ENCODE measurements around the gene SEC14L5.

The SEC14L5 gene

DNA sequence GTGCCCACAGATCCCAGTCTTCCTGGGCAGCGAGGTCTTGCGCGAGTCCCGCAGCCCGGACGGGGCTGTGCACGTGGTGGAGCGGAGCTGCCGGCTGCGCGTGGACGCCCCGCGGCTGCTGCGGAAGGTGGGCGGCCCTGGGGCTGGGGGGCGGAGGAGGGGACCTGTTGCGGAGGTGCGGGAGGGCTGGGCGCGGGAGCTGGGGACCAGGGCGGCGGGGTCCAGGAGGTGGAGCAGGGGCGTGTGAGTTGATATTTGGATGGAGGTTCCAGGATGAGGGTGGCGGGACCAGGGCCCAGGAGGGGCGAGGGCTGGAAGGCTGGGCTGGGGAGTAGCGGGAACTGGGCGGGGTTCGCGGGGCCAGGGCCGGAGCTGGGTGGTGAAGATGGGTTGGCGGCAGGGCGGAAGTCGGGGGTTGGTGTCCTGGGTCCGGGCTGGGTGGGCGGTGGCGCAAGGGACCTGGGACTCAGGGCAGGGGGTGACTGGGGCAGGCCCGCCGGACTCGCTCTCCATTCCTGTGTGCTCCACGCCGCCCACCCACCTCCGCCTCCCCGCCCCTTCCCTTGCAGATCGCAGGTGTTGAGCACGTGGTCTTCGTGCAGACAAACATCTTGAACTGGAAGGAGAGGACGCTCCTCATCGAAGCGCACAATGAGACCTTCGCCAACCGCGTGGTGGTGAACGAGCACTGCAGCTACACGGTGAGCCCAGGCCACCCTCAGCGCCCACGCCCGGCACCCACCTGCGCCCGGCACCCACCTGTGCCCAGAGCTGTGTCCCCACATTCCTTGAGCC, 29.6 kb downstream of the SEC14L5 start:
- no peak for DNase-seq (ENCODE audit: low read depth)

DNA sequence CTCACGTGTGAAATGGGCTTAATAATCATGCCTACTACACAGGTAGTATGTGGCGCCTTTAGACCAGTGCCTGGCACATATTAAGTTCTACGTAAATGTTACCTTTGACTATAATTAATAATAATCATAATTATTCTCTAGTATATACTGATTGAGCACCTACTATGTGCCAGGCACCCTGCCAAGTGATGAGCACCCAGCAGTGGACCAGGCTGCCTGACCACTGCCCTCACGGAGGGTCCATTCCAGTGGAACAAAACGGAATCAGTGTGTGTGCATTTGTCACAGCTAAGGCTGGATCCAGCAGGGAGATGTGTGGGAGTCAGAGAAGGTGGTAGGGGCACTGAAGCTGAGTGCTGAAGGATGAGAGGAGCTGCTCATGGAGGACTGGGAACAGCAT, 30.5 kb downstream of the SEC14L5 start:
- no peak for DNase-seq (ENCODE audit: low read depth)

DNA sequence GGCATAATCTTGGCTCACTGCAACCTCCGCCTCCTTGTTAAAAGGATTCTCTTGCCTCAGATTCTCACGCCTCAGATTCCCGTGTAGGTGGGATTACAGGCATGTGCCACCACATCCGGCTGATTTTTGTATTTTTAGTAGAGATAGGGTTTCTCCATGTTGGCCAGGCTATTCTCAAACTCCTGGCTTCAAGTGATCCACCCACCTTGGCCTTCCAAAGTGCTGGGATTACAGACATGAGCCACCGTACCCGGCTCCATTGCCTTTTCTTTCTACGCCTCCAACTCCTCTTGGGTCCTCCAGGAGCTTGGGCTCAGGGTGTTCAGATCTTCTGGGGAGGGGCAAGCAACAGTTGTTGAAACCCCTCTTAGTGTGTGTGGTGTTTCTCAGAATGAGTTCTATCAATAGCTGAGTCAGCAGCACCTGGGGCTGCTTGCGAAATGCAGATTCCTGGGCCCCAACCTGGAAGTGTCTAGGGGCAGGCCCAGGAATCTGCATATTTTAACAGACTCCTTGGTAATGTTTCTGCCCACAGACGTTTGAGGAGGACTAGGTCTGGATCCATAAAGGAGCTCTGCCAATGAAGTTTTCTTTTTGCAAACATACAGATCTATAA, 31.4 kb downstream of the SEC14L5 start:
- DNase-seq (ENCODE audit: low read depth), result no peak

DNA sequence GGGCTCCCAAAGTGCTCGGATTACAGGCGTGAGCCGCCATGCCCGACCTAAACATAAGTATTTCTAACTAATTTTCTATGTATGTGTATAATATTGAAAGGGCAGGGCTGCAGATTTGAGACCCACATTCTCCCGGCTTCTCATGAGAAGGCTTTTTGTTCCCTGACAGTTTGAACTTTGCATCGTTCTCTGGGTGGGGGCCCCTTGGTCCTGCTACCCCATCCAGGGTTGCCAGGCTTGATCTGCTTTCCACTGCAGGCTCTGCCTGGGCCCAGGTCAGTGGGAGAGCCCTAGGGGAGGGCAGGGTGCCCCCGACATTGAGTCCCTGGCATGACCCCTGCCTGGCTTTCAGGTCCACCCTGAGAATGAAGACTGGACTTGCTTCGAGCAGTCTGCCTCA, 32.3 kb downstream of the SEC14L5 start:
- DNase-seq (ENCODE audit: low read depth), result no peak

DNA sequence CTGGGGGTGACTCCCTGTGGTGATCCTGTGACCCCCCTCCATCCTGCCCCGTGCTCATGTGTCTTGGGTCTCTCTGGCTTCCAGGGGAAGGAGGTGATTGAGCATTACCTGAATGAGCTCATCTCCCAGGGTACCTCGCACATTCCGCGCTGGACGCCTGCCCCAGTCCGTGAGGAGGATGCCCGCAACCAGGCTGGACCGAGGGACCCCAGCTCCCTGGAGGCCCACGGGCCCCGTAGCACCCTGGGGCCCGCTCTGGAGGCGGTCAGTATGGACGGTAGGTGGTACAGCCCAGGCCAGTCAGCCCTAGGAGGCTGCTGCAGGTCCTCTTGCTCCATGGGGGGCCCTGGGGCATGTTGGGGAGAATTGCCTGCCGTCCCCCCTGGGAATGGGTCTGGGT, 33.6 kb downstream of the SEC14L5 start:
- no peak for DNase-seq (ENCODE audit: low read depth)

DNA sequence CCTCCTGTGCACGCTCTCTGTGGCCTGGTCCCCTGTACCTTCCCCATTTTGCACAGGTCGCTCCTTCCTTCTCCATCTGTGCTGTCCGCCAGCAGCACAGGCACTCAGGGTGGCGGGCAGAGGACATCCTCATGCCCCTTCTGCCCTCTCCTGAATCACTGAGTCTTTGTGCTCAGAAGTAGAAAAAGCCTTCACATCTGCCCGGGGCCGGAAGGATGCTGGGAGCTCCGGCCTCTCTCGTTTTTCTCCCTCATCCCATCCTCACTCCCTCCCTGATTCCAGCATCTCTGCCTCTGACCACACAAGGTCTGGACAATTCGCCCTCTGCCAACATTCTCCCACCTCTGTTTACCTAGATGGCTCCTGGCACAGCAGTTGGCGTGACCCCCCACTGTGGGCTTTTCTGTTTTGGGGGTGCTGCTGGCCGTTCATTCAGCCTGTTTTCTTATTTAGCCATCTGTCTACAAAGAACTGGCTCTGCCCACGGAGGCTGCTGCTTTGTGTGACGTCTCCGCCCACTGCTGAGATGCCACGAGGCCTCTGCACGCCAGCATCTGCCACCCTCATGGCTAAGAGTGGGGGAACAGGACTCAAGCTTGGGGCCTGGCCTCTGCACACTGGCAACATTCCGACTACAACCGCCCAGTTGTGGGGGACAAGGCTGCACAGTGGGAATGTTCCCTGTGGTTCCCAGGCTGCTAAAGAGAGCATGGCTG, 36.7 kb downstream of the SEC14L5 start:
- DNase-seq (ENCODE audit: low read depth), result no peak

DNA sequence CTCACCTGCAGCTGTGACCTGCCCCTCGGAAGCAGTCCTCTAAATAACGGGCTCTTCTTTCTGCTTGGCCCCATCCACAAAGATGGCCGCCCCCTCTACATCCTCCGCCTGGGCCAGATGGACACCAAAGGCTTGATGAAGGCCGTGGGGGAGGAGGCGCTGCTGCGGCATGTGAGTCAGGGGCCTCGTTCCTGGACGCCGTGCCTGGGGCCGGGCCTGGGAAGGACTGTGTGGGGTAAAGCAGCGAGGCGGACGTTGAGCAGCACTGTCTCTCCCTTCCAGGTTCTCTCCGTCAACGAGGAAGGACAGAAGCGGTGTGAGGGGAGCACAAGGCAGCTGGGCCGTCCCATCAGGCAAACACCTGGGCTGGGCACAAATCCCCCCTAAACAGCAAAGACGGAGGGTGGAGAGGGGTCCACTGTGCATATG, 42.5 kb downstream of the SEC14L5 start:
- no peak for DNase-seq (ENCODE audit: low read depth)

DNA sequence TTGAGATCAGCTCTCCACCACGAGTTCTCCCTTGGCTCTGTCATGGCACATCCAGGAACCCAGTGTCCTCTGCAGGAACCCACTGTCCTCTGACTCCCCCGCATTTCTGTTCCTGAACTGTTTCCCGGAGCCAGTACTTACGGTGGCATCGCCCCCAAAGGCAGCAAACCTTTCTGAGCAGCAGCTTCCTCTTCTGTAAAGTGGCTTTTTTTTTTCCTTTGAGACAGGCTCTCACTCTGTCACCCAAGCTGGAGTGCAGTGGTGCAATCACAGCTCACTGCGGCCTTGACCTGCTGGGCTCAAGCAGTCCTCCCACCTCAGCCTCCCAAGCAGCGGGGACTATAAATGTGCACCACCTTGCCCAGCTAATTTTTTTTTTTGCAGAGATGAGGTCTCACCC, 43.4 kb downstream of the SEC14L5 start:
- no peak for DNase-seq (ENCODE audit: low read depth)

DNA sequence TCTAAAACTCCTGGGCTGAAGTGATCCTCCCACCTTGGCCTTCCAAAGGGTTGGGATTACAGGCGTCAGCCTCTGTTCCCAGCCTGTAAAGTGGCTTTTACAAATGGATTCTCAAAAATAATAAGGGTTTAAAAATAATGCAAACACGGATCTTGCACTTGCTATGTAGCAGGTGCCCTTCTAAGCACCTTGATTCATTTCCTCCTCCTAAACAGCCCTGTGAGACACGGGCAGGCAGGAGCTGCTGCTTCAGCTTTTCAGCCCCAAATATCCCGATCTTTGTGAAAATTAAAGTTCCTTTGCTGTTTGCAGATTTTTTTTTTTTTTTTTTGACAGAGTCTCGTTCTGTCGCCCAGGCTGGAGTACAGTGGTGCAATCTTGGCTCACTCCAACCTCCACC, 43.9 kb downstream of the SEC14L5 start:
- no peak for DNase-seq (ENCODE audit: low read depth)

DNA sequence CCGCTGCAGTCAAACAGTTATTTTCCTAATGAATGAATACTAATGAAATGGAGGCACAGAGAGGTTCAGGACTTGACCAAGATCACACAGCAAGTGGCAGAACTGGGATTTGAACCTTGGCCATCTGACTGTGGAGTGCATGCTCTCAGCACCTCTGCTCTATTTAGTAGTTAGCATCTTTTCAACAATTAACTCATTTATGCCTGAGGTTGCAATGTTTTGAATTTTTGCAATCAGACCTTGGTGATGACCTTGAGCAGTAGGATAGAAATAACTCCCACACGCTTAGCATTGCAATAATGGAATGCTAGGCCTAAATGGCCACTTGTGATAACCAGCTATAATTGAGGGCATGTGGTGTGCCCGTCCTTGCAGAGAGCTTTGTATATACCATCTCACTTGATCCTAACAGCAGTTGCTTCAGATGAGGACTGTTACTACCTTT, 44.6 kb downstream of the SEC14L5 start:
- DNase-seq (ENCODE audit: low read depth), result no peak

DNA sequence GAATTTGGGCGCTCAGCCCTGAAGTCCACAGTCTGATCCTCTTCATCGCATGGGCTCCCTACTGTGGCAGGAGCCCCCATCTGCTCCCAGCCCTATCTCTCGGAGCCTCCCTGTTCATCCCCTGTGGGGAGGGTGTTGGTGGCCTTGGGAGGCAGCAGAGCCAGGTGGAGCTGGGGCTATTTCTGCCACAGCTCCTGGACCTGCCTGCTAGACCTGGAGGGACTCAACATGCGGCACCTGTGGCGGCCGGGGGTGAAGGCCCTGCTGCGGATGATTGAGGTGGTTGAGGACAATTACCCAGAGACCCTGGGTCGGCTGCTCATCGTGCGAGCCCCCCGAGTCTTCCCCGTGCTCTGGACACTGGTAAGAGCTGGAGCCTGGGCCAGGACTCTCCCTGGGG, 45.1 kb downstream of the SEC14L5 start:
- no peak for DNase-seq (ENCODE audit: low read depth)

DNA sequence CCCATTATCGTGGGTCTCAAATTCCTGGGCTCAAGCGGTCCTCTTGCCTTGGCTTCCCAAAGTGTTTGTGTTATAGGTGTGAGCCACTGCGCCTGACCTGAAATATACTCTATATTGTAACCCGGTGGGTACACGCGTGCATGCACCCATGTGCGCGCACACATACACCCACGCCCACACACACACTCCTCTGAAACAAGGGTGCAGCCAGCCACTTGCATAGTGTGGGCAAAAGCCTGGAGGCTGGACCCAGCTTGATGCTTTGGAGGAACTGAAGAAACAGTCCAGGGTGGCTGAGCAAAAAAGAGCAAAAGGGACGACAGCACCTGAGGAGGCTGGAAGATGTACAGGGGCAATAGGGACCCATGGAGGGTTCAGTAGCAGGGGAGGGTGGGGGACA, 45.7 kb downstream of the SEC14L5 start:
- DNase-seq (ENCODE audit: low read depth), result no peak

DNA sequence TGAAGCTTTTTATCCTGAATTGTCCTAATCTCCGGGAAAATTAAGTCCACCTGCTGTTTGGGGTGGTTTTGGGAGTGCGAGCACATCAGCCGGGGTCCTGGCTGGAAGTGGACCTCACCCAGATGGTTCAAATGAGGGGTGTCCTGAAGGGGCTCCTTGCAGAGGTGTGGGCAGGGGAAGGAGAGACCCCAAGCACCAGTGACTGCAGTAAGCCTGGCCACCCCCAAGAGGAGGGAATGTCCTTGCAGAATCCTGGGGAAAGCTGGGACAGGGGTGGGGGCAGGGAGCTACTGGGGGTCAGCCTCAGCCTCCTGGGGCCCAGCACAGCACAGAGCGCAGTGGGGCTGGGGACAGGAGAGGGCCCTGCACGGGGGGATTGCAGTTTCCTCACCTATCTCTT, 46.2 kb downstream of the SEC14L5 start:
- no peak for DNase-seq (ENCODE audit: low read depth)

DNA sequence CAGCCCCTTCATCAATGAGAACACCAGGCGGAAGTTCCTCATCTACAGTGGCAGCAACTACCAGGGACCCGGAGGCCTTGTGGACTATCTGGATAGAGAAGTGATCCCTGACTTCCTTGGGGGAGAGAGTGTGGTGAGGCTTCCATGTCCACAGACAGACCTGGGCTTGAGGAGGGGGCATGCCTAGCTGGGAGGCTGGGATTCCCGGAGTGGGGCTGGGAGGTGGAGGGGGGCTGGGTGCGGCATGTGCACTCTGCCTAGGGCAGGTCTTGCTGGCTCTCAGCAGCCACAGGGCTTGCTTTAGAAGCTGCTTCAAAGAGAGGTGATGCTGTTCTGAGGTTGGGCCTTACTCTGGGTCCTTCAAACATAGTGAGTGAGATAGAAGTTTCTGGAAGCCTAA, 47.8 kb downstream of the SEC14L5 start:
- DNase-seq (ENCODE audit: low read depth), result no peak

DNA sequence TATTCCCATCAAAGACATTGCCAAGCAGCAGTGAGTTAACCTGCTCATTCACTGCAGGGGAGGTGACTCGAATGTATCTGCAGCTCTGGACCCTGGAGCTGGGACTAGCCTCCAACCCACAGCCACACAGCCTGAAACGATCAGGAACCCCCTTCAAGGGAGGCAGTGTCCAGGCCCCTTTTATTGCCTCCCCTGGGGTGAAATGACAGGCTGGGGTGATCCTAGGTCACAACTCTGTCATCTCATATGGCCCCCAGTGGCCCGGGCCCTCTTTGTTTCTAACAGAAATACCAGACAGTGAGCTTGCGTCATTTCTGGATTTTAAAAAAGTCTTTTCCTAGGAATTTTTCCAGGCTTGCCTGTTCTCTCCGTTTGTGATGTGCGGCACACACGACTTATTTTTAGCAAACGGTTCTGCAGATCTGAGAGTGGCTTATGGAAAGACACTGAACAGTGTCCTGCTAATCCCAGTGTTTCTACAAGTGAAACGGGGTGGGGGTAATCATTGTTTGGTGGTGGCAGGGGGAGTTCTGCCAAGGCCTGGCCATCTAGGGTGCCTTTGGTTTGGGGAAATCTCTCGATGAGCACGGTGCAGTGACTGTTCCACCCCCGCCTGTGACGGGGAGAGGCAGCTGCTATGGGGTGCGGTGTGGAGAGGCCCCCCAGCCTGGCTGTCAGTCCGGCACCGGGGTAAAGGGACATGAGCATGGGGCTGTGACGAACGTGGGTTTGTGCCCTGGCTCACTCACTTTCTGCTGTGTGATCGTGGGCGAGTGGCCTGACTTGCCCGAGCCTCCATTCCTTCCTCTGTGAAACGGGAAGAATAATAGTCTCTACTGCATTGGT, 48.4 kb downstream of the SEC14L5 start:
- DNase-seq (ENCODE audit: low read depth), result no peak

DNA sequence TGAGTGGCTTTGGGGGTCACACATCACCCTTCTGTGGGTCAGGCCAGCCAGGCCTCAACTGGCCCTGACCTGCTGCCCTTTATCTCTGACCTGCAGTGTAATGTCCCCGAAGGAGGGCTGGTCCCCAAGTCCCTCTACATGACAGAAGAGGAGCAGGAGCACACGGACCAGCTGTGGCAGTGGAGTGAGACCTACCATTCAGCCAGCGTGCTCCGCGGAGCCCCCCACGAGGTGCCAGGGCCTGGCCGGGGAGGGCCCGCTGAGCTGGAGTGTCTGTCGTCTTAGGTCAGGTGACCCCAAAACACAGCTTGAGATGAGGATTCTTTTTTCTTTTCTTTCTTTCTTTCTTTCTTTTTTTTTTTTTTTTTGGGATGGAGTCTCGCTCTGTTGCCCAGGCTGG, 49.1 kb downstream of the SEC14L5 start:
- no peak for DNase-seq (ENCODE audit: low read depth)

DNA sequence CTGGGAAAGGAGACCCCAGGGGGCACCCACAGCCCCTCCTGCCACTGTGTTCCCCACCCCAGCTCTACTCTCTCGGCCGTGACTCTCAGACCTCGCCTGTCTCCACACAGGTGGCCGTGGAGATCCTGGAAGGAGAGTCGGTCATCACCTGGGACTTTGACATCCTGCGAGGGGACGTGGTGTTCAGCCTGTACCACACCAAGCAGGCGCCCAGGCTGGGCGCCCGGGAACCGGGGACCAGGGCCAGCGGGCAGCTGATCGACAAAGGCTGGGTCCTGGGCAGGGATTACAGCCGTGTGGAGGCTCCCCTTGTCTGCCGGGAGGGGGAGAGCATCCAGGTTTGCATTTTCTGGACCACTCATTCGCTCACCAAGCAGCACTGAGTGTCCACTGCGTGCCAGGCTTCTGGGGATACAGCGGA, 50.2 kb downstream of the SEC14L5 start:
- no peak for DNase-seq (ENCODE audit: low read depth)

DNA sequence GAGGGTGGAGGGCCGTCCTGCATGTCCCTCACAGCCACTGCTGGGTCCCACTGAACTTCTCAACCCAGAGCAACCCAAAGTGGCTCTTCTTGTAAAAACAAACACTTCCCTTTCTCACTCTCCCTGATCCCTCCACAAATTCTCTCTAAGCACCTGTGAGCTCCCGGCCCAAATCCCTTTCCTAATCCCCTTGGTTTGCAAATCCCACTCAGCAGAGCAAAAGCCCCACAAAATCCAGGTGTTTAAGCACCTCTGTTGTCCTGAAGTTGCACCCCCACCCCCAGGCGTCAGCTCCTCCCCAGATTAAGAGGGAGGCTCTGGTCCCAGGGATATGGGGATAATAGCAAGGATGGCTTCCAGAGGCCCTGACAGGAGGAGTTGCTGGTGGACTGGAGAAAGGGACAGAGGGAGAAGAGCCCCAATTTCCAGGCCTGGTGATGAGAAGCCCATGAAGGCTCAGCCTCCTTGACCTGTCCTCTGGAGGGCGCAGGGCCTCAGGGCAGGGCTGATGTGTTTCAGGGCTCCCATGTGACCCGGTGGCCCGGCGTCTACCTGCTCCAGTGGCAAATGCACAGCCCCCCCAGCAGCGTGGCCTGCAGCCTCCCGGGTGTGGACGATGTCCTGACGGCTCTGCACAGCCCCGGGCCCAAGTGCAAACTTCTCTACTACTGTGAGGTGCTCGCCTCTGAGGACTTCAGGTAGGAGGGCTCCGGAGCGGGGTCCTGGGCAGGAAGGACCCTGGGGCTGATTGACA, 52.6 kb downstream of the SEC14L5 start:
- no peak for DNase-seq (ENCODE audit: low read depth)

DNA sequence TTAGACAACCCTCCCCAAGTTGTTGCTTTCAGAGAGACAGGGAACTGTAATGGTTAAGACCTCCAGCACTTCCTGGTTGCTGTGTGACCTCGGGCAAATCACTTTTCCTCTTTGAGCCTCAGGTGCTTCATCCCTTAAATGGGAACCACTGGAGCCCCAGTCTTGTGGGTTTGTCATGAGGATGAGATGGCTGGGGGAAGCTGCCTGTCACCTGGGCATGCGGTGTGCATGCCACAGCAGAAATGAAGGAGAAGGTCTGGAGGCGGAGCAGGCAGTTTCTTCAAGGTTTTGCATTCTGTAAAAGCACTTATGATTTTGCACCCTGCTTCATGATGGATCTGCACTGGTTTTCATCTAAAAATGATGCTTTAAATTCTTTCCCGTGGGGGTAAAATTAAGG, 53.5 kb downstream of the SEC14L5 start:
- DNase-seq (ENCODE audit: low read depth), result no peak

DNA sequence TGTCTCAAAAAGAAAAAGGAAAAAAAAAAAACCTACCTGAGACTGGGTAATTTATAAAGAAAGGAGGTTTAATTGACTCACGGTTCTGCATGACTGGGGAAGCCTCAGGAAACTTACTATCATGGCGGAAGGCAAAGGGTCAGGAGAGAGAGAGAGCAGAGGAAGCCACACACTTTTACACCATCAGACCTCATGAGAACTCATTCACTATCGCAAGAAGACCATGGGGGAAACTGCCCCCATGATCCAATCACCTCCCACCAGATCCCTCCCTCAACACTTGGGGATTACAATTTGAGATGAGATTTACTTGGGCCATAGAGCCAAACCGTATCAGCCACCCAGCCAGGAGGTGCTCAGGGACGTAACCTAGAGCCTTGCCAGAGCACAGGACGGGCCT, 54.8 kb downstream of the SEC14L5 start:
- no peak for DNase-seq (ENCODE audit: low read depth)

DNA sequence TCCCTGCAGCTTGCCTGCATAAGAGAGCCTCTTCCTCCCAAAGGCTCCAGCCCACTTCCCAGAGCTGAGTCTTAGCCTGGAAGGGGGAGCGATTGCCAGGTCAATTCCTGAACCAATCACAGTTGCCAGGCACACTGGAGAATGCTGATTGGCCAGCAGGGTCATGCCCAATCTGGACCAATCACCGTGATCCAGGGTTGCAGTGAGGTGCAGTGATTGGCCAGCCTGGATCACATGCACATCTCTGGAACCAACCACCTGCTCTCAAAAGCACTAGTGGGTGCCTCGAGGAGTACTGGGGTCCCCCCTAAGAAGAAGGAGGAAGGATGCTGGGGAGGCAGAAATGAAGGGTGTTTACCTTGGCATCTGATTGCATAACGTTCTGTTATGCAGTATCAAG, 57.2 kb downstream of the SEC14L5 start:
- DNase-seq (ENCODE audit: low read depth), result no peak

DNA sequence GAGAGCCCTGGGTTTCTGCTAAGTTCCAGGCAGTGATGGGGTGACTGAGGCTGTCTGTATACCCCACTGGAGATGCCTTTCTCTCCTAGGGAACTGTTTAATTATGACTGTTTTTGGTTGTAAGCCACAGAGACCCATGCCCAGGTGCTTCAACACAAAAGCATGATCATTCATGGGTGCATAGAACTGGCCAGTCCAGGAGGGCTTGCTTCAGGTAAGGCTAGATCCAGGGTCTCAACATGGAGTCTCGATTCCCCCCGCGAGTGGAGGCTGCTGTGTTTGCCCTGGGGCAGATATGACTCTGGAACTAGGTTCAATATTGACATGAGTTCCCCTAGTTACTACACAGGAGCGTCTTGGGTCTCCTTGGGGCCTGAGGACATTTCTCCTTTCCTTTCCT, 57.8 kb downstream of the SEC14L5 start:
- no peak for DNase-seq (ENCODE audit: low read depth)
